A549 (cell line): ENCODE data around the gene TEX101.
"Not testable (repeated sequence)": the region's sequence is repeated elsewhere in the genome, so short reads cannot be mapped to it uniquely, and the experiment has no call there.

ENCODE experiments used
- CBX8 ChIP-seq: fragments of 200-600 bp; sonication (generic); IDR thresholded peaks from 2 replicates; pipeline ENCODE4 v1.6.1; 2016
- CTCF ChIP-seq: fragments of >200 bp; sonication (Bioruptor Twin); formaldehyde crosslinking; IDR thresholded peaks from 3 replicates; pipeline ENCODE4 v1.5.1; 2016
- HDAC2 ChIP-seq: fragments of 200-600 bp; sonication (generic); IDR thresholded peaks from 2 replicates; pipeline ENCODE4 v1.6.1; 2016
- MAX ChIP-seq: IDR thresholded peaks from 2 replicates; pipeline ENCODE4 v1.6.1; 2012
- POLR2AphosphoS2 ChIP-seq: conservative IDR thresholded peaks from 2 replicates; pipeline ENCODE4 v1.6.1; 2012; ENCODE audit warnings: low read length, improper control_type of control experiment, inconsistent platforms
- RAD21 ChIP-seq, 2 experiments: fragments of >200 bp in 1 of 2; sonication (Bioruptor Twin) in 1 of 2; formaldehyde crosslinking in 1 of 2; IDR thresholded peaks in 1 of 2; conservative IDR thresholded peaks in 1 of 2; 2 replicates in 1 of 2; 3 replicates in 1 of 2; pipeline ENCODE4 v1.6.1; 2012 to 2018; ENCODE audit warnings: inconsistent platforms in 1 of 2
- TP53 ChIP-seq: fragments of 250-450 bp; sonication (Bioruptor Pico); IDR thresholded peaks from 2 replicates; pipeline ENCODE4 v1.5.0; 2021; ENCODE audit warnings: mild to moderate bottlenecking, moderate library complexity
- ZFP36 ChIP-seq: fragments of 450-650 bp; IDR thresholded peaks from 2 replicates; pipeline ENCODE4 v1.6.1; 2014; ENCODE audit warnings: borderline replicate concordance; ENCODE audit not compliant: partially characterized antibody
- ZSCAN20 ChIP-seq: fragments of 250-450 bp; sonication (Bioruptor Pico); IDR thresholded peaks from 2 replicates; pipeline ENCODE4 v1.8.0; 2022; ENCODE audit warnings: mild to moderate bottlenecking, moderate library complexity

- not testable (repeated sequence) for TF ChIP-seq POLR2AphosphoS2; TP53; ZSCAN20 (CRISPR knock-in tag); RAD21 (conservative IDR thresholded peaks at IDR 0.05 in 1 of 2, IDR thresholded peaks at IDR 0.05 in 1 of 2); CBX8; ZFP36; MAX; CTCF; HDAC2
These were observed 37.1 kb upstream of the TEX101 start for GRCh38 chr19:43377624-43378023.
